ENCODE data around the gene FAHD1.

Gene FAHD1

DNA sequence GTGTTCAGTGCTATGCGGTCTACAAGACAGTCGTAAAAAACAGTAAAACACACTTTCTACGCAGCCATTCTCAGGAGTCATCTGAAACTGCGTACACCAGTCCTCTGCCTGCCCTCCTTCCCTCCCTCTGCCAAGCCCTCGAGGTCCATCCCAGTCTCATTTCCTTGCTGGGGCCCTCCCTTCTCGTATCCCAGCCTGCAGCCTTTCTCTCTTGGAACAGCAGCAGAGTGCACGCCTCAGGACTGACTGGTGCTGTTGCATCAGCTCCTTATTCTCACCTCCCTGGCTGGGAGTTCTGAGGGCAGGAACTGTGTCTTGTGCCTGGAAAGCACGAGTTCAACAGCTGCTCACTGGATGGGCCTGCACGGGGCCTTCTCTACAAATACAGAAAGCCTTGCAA is 12.5 kb downstream of the FAHD1 start (continued):
- TF ChIP-seq, protein P1, sequence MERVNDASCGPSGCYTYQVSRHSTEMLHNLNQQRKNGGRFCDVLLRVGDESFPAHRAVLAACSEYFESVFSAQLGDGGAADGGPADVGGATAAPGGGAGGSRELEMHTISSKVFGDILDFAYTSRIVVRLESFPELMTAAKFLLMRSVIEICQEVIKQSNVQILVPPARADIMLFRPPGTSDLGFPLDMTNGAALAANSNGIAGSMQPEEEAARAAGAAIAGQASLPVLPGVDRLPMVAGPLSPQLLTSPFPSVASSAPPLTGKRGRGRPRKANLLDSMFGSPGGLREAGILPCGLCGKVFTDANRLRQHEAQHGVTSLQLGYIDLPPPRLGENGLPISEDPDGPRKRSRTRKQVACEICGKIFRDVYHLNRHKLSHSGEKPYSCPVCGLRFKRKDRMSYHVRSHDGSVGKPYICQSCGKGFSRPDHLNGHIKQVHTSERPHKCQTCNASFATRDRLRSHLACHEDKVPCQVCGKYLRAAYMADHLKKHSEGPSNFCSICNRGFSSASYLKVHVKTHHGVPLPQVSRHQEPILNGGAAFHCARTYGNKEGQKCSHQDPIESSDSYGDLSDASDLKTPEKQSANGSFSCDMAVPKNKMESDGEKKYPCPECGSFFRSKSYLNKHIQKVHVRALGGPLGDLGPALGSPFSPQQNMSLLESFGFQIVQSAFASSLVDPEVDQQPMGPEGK (tag by site-specific recombination; IDR thresholded peaks at IDR 0.05): peak; percentile 77
- TF ChIP-seq ZBTB20 (tag by site-specific recombination; IDR thresholded peaks at IDR 0.05): peak; percentile 91
- no peak for TF ChIP-seq ZNF707 (tag by site-specific recombination; IDR thresholded peaks at IDR 0.05)
- TF ChIP-seq ZBTB8A (tag by site-specific recombination; IDR thresholded peaks at IDR 0.05): peak; percentile 69
- TF ChIP-seq ZIC2 (tag by site-specific recombination; IDR thresholded peaks at IDR 0.05): 0 out of 2 replicates have a peak, but pooled peaks have one; percentile 27
- peak; percentile 97 for TF ChIP-seq BCL6B (tag by site-specific recombination; IDR thresholded peaks at IDR 0.05)
- TF ChIP-seq ZNF76 (tag by site-specific recombination; IDR thresholded peaks at IDR 0.05; ENCODE audit: borderline replicate concordance, low read depth): peak; percentile 69
- TF ChIP-seq PRDM1 (tag by site-specific recombination; IDR thresholded peaks at IDR 0.05): 0 out of 2 replicates have a peak, but pooled peaks have one; percentile 63
- TF ChIP-seq ZNF112 (tag by site-specific recombination; IDR thresholded peaks at IDR 0.05): no peak
- TF ChIP-seq ZNF510 (tag by site-specific recombination; IDR thresholded peaks at IDR 0.05; ENCODE audit: insufficient replicate concordance): no peak
- TF ChIP-seq, protein P2, sequence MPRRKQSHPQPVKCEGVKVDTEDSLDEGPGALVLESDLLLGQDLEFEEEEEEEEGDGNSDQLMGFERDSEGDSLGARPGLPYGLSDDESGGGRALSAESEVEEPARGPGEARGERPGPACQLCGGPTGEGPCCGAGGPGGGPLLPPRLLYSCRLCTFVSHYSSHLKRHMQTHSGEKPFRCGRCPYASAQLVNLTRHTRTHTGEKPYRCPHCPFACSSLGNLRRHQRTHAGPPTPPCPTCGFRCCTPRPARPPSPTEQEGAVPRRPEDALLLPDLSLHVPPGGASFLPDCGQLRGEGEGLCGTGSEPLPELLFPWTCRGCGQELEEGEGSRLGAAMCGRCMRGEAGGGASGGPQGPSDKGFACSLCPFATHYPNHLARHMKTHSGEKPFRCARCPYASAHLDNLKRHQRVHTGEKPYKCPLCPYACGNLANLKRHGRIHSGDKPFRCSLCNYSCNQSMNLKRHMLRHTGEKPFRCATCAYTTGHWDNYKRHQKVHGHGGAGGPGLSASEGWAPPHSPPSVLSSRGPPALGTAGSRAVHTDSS (tag by site-specific recombination; IDR thresholded peaks at IDR 0.05): no peak
- 0 out of 2 replicates have a peak, but pooled peaks have one; percentile 3 for TF ChIP-seq PRDM4 (tag by site-specific recombination; IDR thresholded peaks at IDR 0.05)
- peak; percentile 50; the same call in 1 of the 2 replicates for TF ChIP-seq ZNF324 (tag by site-specific recombination; IDR thresholded peaks at IDR 0.05)
- peak; percentile 87 for TF ChIP-seq TRIM28 (IDR thresholded peaks at IDR 0.05; ENCODE audit: borderline replicate concordance, low read length)
- TF ChIP-seq ZFHX2 (tag by site-specific recombination; conservative IDR thresholded peaks at IDR 0.05): no peak
- TF ChIP-seq WT1 (tag by site-specific recombination; IDR thresholded peaks at IDR 0.05): peak; percentile 59
- TF ChIP-seq PRDM6 (tag by site-specific recombination; IDR thresholded peaks at IDR 0.05): peak; percentile 63
- peak; percentile 71; the same call in 1 of the 2 replicates for TF ChIP-seq ZNF24 (tag by site-specific recombination; IDR thresholded peaks at IDR 0.05)
- no peak for TF ChIP-seq ZNF791 (tag by site-specific recombination; IDR thresholded peaks at IDR 0.05)
- TF ChIP-seq KLF1 (tag by site-specific recombination; IDR thresholded peaks at IDR 0.05): peak; percentile 41
- peak; percentile 99 for TF ChIP-seq ZBTB17 (tag by site-specific recombination; IDR thresholded peaks at IDR 0.05)
- peak; percentile 82 for TF ChIP-seq ZNF18 (tag by site-specific recombination; IDR thresholded peaks at IDR 0.05)
- TF ChIP-seq ZNF174 (tag by site-specific recombination; IDR thresholded peaks at IDR 0.05): no peak
- peak; percentile 47 for TF ChIP-seq ZNF398 (tag by site-specific recombination; IDR thresholded peaks at IDR 0.05)
- peak; percentile 52 for TF ChIP-seq SP2 (tag by site-specific recombination; IDR thresholded peaks at IDR 0.05)
- peak; percentile 71 for TF ChIP-seq SP7 (tag by site-specific recombination; IDR thresholded peaks at IDR 0.05)
